ENCODE results near the gene PI4K2B. TPM values are rescaled to one million over a fixed set of nuclear protein-coding genes. Genes with fewer than 3 reads are reported as not detected.

Gene PI4K2B
- total RNA-seq = 24.6 and 32.1 TPM in 2 replicates

GRCh38 chr4:25233737-25234389 lies at the start of gene PI4K2B:
Gene PI4K2B, plus strand, starts transcription at chr4:25234033. Its CDS starts 131 bp downstream, at chr4:25234164.

GRCh38 chr4:25312496-25313200 lies 78.8 kb downstream of the PI4K2B start, which contains the start of gene ZCCHC4:
Gene ZCCHC4, plus strand, starts transcription at chr4:25312774. Its CDS starts 36 bp downstream, at chr4:25312810.

Small RNA genes within 50 kb of the gene (small RNA-seq; reads per million reads assigned to genes)
- gene RF00004 = not detected

Other genes starting within 250 kb of the PI4K2B start
- under 0.01 TPM in 1 of 2 replicates, not detected in the other for gene LGI2, start 203.1 kb upstream of the PI4K2B start, total RNA-seq
- gene SEPSECS, start 73.6 kb upstream of the PI4K2B start, total RNA-seq = 7.0 and 8.6 TPM in 2 replicates
- 11.0 and 17.0 TPM in 2 replicates for gene ZCCHC4, start 78.7 kb downstream of the PI4K2B start, total RNA-seq
- gene ANAPC4, start 143.2 kb downstream of the PI4K2B start, total RNA-seq = 26.1 and 28.7 TPM in 2 replicates

Data from subcutaneous preadipocyte (primary cell).